GM21526 (cell line): ENCODE measurements around the gene TRUB1.

Source experiments
- ATAC-seq: cut with Tn5 transposase; IDR thresholded peaks from one replicate; pipeline ENCODE4 v1.9.1; 2021; ENCODE audit warnings: moderate library complexity; ENCODE audit not compliant: unreplicated experiment, low FRiP score

The TRUB1 gene

GRCh38 chr10:114973997-114974396 is 36.0 kb downstream of the TRUB1 start:
- ATAC-seq: no peak

DNA sequence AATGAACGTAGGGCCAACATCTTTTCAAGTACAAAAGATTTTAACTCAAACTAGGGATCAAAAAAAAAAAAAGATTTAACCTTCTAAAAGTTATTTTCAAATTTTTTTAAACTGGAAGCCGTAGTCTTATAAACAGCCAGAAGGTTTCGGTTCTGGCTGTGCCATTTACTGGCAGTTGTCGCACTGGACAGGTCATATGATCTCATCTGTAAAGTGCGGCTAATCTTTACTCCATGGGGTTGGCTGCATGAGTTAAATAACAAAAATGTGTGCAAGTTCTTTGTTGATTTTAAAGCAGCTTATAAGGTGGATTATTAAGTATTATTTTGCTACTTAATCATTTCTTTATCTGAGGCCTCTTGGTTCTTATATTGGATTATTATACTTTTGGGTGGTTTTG is 36.6 kb downstream of the TRUB1 start:
- ATAC-seq: no peak

GRCh38 chr10:114975091-114975490 is 37.1 kb downstream of the TRUB1 start:
- ATAC-seq: no peak

GRCh38 chr10:114982989-114983388 is 45.0 kb downstream of the TRUB1 start:
- no peak for ATAC-seq

DNA sequence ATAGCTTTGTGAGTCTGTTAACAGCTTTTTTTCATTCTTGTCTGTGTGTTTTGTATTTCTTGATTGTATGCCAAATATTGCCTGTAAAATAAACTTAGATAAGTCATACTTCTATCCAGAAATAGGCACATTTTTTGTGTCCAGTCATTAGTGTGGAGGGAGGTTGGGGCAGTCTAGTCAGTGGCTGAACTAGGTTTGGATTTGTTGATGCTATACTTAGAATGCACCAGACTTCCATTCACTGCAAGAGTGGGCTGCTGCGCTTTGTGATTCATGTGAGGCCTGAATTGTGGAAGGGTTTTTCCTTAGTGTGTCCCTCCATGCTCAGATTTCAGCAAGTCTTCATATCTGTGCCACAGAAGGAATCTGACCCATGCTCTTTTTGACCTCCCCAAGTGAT is 50.0 kb downstream of the TRUB1 start:
- no peak for ATAC-seq

DNA sequence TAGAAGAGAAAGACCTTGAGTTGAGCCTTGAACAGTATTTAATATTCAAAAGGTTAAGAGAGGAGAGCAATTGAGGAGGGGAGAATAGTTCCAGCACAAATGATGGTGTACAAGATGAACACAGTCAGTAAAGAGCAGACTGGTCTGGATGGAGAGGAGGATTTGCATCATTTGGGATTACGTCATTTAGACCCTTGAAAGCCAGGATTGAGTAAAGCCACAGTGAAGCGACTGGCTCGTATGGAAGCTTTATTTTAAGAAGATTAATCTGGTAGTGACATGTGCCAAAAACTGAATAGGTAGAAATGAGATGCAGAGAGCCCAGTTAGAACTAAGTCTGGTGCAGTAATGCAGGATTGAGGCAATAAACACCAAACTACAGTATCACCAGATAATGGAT is 52.6 kb downstream of the TRUB1 start:
- no peak for ATAC-seq

- no peak for ATAC-seq
These were observed 53.0 kb downstream of the TRUB1 start for GRCh38 chr10:114990991-114991390.

GRCh38 chr10:114992189-114992775 is 54.3 kb downstream of the TRUB1 start:
- no peak for ATAC-seq

DNA sequence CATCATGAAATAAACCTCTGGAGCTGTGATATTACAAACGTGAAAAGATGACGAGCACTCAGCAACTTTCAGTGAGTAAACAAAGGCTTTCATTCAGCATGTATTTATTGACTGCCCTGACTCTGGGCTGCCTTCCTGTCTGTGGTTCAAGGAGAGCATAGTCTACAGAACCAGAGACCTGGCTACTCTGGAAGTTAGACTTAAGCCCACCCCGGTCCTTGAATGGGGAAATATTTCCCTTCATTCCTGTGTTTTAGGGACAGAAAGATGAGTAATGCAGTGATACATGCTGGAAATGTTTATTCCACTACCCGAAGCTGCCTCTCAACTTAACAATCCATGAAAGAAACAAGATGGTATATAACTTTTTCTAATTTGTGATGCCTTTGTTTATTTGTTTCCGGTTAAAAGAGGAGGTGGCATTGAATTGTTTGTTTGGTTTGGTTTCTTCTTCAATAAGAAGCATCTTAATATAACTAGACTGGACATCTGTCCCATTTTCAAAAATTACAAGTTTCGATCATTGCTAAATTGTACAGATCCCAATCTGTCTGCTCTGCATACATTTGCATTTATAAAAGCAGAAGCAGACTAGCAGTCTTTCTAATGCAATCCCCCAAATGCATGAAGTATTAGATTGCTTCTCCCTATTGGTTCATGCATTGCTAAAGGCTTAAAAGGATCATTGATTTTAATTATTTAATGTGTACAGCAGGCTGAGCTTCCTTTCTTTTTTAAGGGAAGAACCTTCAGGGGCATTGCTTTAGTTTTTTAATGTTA is 57.7 kb downstream of the TRUB1 start:
- ATAC-seq: no peak

DNA sequence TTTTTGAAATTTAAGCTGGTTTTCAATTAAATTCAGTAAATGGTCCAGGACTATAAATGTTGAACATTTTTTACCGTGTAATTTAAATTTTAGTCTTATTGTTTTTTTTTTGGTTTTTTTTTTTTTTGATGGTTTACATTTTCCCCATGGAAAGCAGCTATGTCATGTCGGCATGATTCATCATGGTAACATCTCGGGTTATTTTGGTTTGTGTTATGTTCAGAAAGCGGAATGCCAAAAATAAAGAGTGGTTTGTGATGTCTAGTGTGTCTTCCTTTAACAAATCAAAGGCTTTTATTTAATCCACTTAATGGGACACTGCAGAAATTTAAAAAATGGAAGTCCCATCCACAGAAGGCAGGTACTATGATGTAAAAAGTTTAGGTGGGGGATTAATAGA is 58.5 kb downstream of the TRUB1 start:
- no peak for ATAC-seq

GRCh38 chr10:114998993-114999392 is 61.0 kb downstream of the TRUB1 start:
- ATAC-seq: no peak

- ATAC-seq: peak; percentile 73
These were observed 63.7 kb downstream of the TRUB1 start for GRCh38 chr10:115001506-115002381.

DNA sequence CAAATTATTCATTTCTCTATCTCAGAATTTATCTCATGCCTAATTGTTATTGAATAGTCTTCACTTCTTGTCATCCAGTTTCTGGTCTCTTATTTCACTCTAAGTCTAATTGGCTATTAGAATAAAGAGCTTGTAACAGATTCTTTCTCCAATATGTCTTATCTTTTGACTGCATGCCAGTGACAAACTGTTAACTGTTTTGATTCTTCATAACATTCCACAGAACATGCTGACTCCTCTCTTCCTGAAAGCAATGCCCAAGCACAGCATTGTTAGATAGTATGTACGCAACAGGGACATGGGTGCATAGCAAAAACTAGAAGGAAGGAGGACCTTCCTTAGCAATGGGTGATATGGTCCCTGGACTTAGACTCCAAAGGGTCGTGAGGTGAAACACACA is 65.4 kb downstream of the TRUB1 start:
- no peak for ATAC-seq

- ATAC-seq: no peak
These were observed 66.4 kb downstream of the TRUB1 start for GRCh38 chr10:115004236-115004862.

DNA sequence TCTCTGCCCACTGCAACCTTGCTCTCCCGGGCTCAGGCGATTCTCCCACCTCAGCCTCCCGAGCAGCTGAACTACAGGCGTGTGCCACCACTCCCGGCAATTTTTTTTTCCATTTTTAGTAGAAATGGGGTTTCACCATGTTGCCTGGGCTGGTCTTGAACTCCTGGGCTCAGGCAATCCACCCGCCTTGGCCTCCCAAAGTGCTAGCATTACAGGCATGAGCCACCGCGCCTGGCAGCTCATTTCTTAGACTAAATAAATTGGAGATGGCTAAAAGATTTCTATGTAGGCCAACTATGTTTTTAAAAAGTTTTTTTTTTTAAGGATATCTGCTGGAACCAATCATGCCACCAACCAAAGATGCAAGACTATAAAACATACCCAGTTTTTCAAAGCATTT is 67.8 kb downstream of the TRUB1 start:
- ATAC-seq: no peak

GRCh38 chr10:115018185-115018931 is 80.4 kb downstream of the TRUB1 start:
- ATAC-seq: no peak

GRCh38 chr10:115020449-115020848 is 82.5 kb downstream of the TRUB1 start:
- no peak for ATAC-seq

GRCh38 chr10:115022733-115023132 is 84.7 kb downstream of the TRUB1 start:
- no peak for ATAC-seq

- ATAC-seq: no peak
These were observed 85.7 kb downstream of the TRUB1 start for GRCh38 chr10:115023715-115024114.

DNA sequence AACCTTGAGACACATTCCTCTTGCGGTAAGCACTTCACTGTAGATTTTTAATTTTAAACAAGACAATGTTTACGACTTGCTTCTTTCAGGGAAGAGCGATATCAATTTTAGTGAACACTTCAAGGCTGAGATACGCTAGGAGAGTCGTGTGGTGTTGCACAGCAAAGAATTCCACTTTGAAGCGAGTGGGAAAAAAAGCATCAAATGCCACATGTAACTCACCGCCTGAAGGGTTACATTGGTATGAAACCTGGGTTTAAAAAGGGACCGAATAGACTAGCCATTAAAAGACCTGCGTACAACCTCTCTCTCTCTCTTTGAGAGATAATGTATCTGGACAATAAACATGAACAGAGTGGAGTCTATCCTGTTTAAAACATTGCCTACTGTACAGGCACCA is 86.4 kb downstream of the TRUB1 start:
- no peak for ATAC-seq
